ENCODE results near the gene CDADC1.
"Not testable (repeated sequence)": the region's sequence is repeated elsewhere in the genome, so short reads cannot be mapped to it uniquely, and the experiment has no call there.

Gene CDADC1

GRCh38 chr13:49319951-49320350 lies 72.2 kb downstream of the CDADC1 start:
- DNase-seq = no peak

- DNase-seq = no peak
Measured at GRCh38 chr13:49320975-49321374, 73.2 kb downstream of the CDADC1 start.

- DNase-seq = no peak
Measured at GRCh38 chr13:49322702-49323101, 75.0 kb downstream of the CDADC1 start.

DNA sequence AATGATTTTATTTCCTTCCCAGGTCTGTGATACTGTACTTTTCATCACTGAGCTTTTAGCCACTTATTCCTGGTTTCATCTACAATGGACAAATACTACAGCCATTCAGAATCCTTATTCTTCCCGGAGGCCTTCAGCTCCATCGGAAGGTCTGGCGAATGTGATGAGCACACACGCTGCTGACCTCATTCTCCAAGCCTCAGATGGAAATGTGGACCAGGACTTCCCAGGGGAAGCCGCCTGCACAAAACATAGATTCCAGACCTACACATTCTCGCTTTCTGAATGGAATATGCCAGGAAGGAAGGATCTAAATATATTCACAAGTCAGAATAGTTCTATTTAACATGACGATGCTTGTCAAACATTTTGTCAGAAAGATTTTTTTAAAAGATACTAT lies 75.6 kb downstream of the CDADC1 start:
- no peak for DNase-seq

GRCh38 chr13:49326222-49326917 lies 78.6 kb downstream of the CDADC1 start:
- no peak for DNase-seq

- DNase-seq = not testable (repeated sequence)
Measured at GRCh38 chr13:49327145-49327544, 79.4 kb downstream of the CDADC1 start.

GRCh38 chr13:49329831-49330545 lies 82.3 kb downstream of the CDADC1 start:
- DNase-seq = no peak

DNA sequence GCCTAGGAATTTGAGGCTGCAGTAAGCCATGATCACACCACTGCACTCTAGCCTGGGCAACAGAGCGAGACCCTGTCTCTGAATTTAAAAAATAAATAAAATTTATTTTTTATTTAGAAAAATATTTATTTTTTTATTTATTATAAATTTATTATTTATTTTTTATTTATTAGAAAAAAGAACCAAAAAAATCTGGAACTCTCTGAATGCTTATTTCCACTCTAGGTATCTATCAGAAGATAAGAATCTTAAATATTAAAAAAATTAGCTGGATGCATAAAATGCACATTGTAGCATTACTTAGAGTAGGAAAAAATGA lies 82.8 kb downstream of the CDADC1 start:
- no peak for DNase-seq

DNA sequence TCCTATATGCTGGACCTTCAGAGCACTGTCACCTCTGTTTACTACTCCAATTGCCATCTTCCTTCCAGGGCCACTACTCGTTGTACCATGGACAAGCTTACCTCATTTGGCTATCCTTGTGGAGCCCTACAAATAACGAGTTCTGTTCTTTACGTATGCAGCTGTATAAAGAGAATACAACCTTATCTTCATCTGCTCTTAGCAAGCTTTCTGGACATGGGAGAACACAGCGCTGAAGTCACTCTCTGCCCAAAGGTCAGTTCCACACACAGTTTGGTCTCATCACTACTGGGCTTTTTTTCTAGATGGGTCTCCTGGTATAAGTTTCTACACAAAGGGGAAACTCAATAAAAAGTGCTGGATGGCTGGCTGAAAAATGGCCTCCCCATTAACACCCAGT lies 88.9 kb downstream of the CDADC1 start:
- DNase-seq = no peak

DNA sequence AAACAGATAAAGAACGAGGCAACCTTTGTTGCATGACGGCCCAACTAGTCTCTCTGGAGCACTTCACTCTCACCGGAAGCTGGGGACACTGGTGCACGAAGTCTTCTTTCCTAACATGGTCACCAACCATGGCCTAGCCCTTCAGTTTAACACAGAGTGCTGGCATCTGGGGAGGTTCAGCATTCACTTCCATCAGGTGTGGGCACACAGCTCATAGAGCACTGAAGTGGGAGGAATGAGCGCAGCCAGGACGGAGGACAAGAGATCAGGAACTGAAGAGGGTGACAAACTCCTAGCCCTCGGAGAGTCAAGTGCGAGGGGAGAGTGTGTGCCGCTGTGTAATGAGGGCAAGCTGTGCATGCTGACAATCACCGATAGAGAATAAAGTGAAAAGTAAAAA lies 92.4 kb downstream of the CDADC1 start:
- no peak for DNase-seq

- no peak for DNase-seq
Measured at GRCh38 chr13:49341517-49341916, 93.8 kb downstream of the CDADC1 start.

DNA sequence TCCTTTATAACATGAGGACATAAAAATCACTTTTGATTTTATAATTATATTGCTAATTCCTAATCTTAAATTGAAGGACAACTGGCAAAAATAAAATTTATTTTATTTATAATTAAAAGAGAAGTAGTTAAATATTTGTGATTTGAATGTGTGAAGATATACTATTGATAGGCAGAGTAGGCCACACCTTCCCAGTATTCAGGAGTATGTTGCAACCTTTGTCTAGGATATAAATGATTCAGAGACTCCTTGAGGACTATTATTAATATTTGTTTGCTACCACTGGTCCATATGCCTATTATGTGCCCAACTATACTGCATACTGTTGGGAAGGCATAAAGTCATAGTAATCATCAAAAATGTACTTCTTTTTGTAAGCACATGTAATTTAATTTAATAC lies 94.2 kb downstream of the CDADC1 start:
- DNase-seq = no peak

DNA sequence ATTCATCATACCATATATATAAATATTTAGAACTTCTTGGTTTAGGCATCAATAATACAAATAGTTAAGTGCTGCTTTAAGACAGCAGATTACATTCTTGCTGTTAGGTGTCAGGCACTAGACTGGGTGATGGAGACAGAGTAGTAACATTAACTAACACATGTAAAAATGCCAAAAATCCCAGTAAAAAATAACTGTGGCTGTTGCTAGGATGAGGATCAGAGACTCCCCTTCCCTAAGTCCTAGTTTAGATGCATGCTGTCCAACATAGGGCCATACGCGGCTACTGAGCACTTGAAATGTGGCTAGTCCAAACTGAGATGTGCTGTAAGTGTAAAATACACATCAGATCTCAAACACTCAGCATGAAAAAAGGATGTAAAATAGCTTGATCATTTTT lies 94.7 kb downstream of the CDADC1 start:
- DNase-seq = no peak

Measured in NCI-H1436 treated with DMSO at 0.1 percent for 48 hours (cell line).